ENCODE results near the gene MAJIN. TPM values are rescaled to one million over a fixed set of nuclear protein-coding genes. Genes with fewer than 3 reads are reported as not detected.

MAJIN gene
- polyA plus RNA-seq, 3 donors: 0.57 to 1.2 (median 0.67) TPM

DNA sequence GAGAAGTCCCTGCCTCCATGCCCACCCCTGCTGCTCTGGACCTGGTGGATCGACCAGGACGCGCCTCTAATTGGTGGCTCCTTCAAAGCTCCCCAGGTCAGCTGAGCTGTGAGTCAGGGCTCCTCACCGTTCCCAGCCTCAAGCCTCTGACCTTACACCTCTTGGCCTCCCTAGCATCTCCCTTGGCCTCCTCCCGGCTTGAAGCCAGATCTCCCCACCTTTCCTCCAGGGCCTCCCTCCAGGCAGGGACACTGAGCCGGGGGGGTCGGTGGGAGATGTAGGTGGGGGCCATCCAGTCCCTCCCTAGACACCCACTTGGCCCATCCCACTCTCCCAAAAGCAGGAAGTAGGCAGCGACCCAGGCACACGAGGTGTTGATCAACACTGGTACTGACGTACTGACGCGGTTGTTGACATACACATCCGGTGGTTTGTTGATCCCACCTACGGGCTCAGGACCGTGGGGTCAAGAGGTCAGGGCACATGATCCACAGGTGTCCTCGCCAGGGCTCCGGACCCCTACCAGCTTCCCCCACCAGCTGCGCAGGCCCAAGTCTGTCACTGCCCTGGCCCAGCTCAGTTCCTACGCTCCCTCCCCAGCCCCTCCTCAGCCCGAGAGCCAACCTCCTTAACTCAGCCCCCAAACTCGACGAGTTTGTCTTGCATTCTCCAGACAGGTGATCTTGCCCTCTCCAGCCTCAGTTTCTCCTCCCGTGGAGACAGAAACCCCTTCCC lies 55.7 kb downstream of the MAJIN start:
- DNase-seq (ENCODE audit: low read depth in 3 of 3, low spot score in 2 of 3): no peak

DNA sequence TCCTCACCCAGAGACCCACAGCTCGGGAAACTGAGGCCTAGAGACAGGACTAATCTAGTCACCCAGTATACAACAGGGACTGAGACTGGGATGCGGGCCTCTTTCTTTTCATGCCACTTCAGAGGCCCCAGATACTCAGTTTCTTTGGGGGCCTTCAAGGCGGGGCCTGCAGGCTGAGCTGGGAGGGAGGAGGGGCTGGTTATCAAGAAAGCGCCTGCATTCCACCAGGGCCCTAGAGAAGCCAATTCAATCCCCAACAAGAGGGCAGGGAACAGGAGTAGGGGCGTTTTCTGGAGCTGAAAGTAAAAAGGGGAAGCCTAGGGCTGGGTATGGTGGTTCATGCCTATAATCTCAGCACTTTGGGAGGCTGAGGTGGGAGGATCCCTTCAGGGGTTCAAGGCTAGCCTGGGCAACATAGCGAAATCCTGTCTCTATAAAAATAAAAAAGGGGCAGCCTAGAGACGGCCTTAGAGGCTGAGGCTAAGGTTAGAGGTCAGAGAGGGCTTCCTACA lies 56.5 kb downstream of the MAJIN start:
- DNase-seq (ENCODE audit: low read depth in 3 of 3, low spot score in 2 of 3): no peak

DNA sequence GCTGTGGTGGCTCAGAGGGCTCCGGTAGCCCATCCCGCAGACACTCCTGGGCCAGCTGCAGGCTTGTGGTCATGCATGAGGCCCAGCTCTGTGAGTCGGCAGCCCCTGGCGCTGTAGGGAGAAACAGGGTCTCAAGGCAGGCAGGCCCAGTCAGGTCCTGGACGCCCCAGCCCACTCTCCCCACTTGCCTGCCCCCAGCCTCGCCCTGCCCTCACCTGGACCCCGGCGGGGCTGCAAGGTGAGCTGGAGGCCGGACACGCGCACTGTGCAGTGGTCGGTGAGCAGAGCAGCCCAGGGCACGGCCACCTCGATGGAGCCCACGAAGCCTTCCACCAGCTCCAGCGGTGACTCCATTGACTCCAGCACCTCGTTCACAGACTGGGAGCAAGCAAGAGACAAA lies 57.8 kb downstream of the MAJIN start:
- no peak for DNase-seq (ENCODE audit: low read depth in 3 of 3, low spot score in 2 of 3)

DNA sequence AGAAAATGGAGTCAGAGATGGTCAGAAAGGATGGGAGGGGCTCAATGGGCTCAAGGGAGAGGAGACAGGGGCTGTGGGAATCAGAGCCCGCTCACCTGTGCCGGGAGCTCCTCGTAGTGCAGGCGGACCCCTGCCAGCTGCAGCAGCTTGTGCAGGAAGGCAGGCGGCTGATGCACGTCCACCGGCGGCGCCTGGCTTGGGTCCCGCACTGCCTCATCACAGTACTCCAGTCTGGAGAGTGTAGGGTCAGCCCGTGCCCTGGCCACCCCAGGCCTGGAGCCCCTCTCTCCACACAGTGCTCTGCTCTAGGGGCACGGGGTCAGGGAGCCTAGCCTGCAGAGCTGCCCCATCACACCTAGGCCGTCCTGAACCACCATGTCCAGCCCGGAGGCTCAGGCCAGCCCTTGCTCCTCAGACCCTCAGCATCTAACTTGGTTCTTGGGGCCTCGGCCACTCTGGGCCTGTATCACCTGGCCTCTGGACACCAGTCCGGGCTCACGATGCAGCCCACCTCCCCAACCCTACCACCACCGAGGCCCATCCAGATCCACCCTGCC lies 58.7 kb downstream of the MAJIN start:
- DNase-seq (ENCODE audit: low read depth in 3 of 3, low spot score in 2 of 3): no peak

DNA sequence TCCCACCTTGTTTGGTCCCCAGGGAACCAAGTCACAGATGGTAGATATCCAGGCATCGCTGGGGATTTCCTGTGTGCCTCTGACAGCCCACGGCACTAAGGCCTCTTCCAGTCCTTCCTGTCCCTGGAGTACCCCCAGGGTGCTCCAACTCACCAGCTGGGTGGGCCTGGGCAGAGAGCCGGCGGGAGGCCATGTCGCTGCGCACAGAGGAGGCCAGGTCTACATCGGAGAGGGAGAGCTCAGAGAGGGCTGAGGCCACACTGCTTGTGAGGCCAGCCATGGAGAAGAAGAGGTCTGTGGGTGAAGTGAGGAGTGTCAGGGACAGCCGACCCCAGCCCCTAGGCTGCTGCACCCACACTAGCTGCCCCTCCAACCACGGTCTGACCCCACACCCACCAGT lies 60.2 kb downstream of the MAJIN start:
- no peak for DNase-seq (ENCODE audit: low read depth in 3 of 3, low spot score in 2 of 3)

DNA sequence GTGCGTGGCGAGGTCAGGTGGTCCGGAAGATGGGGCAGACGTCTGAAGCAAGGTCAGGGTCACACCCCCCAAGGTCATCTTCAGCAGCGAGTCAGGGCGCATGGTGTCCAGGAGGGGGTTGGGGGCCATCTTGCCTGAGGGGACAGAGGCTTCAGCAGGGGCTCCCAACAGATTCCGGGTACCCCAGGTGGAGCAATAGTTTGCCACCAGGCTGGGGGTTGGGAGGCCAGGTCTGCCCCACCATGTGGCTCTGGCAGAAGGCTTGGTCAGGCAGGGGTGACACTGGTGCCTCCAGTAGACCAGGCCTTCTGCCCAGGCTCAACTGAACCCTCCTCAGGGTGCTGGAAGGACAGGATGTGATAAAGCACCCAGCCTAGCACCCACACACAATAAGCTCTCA lies 60.8 kb downstream of the MAJIN start:
- no peak for DNase-seq (ENCODE audit: low read depth in 3 of 3, low spot score in 2 of 3)

DNA sequence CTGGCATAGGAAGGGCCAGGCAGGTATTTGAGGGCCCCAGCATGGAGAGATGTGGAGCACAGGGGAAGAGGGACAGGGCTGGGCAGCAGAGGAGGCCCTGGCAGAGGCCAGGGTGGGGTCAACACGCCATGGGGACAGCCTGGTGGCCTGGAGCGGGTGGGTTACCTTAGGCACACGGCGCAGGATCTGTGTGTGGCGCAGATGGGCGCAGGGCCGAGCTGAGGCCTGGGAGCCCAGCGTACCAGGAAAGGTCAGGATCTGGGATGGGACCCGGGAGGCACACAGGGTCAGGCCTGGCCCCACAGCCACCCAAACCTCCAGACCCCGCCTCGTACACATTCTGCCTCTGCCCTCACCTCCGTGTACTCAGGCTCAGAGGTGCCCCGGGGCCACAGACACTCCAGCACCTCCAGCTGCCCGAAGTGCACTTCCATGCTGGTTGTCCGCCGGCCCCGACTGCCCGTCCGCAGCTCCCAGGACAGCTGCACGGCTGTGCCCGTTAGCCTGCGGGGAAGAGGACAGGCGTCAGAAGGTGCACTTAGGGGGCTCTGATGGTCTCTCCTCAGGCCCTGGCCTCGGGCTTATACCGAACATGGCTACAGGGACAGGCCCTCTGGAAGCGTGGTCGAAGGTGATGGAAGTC lies 61.3 kb downstream of the MAJIN start:
- no peak for DNase-seq (ENCODE audit: low read depth in 3 of 3, low spot score in 2 of 3)

DNA sequence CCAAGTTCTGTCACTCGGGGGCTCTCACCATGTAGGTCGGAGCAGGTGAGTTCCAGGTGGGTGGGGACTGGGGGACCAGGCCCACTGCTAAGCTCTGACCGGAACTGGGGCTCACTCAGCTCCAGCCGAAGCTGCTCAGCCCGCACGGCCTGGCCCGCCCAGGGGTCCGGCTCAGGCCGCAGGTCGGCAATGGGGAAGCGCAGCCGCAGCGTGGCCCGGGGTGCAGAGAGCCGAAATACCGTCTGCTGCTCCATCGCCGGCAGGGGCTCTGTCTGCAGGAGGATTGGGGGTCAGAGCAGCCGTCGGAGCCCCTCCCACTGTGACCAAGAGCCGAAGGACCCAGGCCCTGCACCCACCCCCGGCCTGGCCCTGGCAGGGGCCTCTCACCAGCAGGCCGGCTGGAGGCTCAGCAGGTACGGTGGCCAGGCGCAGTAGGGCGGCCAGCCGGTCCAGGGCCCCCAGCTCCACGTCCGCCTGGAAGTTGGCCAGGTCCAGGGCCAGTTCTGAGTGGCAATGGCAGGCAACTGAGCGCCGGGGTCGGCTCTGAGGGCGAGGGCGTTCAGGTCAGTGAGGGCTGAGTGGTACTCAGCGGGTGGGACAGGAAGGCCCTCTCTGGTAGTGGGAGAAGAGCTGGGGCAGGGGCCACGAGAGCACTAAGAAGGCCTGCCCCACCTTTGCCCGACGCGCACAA lies 62.1 kb downstream of the MAJIN start:
- DNase-seq (ENCODE audit: low read depth in 3 of 3, low spot score in 2 of 3): no peak

DNA sequence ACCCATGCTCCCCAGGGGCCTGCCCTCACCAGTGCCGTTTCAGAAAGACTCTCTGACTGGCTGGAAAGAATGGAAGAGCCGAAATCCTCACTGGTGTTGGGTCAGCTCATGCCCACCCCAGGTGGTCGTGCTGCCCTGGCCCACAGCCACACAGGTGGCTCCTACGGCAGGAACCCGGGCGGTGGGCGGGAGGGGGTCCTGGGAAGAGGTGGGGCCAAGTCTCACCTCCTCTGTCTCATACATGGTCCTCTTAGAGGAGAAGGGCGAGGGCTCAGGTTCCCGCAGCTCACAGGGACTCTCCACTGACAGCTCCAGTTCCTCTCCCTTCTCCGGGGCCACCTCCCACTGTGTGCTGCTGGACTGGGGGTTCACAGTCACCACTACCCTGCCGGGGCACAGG lies 63.1 kb downstream of the MAJIN start:
- DNase-seq (ENCODE audit: low read depth in 3 of 3, low spot score in 2 of 3): no peak

DNA sequence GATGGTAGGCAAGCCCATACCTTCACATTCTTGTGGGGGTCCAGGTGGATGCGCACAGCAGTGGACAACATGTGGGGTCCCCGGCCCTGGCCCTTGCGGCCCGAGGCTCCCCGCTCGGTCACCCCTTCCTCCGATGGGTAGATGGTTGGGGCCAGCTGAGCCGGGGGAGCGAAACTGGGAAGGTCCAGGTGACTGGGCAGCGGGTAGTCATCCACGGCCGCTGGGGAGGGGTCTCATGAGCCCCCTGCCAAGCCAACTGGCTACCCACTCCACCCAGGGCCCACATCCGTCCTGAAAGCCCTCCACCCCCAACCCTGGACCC lies 65.6 kb downstream of the MAJIN start:
- no peak for DNase-seq (ENCODE audit: low read depth in 3 of 3, low spot score in 2 of 3)

DNA sequence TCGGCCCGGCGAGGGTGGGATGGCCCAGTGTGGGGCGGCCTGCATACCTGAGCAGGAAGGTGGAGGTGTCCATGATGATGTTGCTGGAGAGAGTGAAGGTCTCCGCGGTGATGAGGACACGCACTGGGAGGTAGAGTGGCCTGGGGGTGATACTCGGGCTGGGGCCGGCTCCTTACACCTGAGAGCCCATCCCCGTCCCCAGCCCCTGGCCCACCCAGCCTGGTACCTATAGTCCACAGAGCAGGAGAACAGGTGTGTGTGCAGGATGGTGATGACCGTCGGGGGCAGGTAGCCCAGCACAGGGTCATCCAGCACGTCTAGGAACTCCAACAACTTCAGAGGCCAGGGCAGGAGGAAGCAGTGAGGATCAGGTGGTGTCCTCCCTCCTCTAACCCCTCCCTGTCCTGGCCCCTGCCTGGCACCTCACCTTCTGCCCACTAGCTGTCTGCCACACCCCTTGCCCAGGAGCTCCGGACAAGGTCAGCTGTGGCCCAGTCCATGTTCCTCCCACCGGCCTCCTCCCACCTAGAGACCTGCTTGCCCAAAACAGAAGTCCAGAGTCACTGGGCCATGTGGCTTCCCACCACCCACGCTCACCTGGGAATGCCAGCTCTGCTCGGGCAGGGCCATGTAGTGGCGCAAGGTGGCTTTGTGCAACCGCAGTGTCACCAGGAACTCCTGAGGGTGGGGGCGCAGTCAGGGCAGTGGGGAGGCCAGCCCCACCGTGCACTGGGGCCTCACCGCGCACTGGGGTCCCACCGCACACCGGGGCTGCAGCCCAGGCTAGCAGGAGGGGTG lies 66.2 kb downstream of the MAJIN start:
- DNase-seq (ENCODE audit: low read depth in 3 of 3, low spot score in 2 of 3): no peak

DNA sequence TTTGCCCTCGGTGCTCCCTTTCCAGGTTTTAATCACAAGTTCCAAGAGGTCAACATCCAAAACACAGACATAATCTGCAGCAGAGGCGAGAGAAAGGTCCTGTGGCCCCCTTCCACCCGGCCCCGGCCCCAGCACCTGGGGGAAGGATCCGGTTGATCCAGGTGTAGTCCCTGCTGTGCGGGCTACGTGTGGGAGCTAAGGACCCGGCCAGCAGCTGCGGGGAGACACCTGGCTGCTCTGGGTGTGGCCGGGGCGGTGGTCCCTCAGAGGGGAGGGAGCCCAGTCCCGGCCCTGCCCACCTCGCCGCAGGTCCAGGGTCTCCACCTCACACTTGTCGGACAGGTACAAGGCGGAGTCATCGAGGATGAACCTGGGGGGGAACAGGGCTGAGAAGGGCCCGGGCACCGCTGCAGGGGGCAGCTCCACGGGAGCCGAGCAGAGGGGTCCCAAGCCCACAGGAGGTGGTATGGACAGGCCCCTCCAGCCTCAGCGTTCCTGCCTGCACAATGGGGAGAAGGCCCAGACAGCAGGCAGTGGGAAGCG lies 68.5 kb downstream of the MAJIN start:
- no peak for DNase-seq (ENCODE audit: low read depth in 3 of 3, low spot score in 2 of 3)

DNA sequence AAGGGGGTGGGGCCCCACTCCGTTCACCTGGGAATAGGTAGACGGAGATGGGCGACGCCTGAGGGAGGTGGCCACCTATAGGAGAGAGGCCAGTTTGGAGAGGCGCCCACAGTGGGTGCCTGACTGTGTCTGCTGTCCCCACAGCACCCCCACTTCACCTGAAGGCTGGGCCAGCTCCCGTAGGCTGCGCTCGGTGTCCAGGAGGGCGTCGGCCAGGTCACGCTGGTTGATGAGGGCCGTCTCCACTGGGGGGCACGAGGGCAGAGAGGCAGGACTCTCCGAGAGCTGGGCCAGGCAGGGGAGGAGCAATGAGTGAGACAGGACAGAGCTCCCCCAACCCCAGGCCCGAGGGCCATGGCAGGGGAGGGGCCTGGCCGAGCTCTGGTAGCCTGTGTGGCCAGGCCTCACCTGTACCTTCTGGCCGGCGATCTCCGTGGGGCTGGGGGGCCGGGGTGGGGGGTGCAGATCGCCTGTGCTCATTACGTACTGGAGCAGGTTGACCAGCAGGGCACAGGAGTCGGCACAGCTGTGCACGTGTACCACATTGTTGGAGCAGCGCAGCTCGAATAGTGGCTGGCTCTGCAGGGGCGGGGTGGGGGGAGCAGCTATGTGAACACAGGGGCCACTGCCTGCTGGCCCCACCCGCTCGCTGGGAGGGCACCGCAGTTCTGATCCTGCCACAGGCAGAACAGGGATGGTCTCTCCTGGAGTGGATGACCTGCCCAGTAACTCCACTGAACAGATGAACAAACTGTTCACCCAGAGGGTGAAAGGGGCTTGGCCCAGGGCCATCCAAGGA lies 69.6 kb downstream of the MAJIN start:
- DNase-seq (ENCODE audit: low read depth in 3 of 3, low spot score in 2 of 3): no peak

DNA sequence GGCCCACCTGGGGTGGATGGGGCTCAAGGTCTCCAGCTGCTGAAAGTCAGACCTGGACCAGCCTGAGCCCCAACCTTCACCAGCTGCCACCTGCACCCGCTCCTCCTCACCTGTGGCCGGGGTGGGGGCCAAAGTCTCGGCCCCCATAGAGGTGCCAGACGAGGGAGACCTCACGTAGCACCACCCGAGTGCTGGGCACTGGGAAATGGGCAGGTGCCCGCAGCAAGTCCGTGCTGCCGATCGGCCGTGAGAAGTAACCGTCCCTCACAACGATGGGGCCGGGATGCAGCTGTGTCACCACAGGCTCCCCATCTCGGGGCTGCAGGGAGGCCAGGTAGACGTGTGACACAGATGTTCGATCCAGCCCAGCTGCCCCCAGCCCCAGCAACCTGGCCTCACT lies 71.1 kb downstream of the MAJIN start:
- no peak for DNase-seq (ENCODE audit: low read depth in 3 of 3, low spot score in 2 of 3)

DNA sequence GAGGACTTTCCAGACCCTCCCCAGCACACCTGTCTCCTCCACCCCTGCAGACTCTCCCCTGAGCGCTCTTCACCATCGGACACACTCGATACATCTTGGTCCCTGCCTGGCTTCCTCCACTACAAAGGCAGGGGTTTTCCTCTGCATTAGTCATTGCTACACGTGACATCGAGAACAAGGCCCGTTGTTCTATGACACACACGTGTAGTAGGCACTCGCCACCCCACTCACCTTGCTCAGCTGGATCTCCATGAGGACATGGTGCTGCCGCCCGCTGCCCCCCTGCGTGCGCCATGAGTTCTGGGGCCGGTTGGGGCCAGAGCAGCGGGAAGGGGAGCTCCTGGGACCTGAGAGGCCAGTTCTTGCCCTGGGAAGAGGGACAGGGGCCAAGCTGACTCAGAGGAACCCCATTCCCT lies 71.6 kb downstream of the MAJIN start:
- DNase-seq (ENCODE audit: low read depth in 3 of 3, low spot score in 2 of 3): no peak

DNA sequence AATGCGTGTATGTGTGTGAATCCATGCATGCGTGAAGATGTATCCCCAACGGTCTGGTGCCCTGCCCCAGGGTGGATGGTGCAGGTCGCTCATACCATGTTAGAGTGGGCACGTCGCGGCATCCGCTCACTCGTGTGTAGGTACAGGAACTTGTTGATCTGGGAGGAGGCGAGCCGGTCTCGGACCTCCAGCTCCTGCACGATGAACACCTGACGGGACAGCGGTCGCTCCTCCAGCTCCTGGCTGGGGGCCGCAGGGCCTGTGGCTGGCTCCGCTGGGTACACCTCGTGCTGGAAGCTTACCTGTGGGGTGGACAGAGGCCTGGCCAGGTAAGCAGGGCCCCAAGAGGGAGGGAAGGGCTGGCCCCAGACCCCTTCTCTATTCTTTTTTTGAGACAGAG lies 73.4 kb downstream of the MAJIN start:
- no peak for DNase-seq (ENCODE audit: low read depth in 3 of 3, low spot score in 2 of 3)

DNA sequence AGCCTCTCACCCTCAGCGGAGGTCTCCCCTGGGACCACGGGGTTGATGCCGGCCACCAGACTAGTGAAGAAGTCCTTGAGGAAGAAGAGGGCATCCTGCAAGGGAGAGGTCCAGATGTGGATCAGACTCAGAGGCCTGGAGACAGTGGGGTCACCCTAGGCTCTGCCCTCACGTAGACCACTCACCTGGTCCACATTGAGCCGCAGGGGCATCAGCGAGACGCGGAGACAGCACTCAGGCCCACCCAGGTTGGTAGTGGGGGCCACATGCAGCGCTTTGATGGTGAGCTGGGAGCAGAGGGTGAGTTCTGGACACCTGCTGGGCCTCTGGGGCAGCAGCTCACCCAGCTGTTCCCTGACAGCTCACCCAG lies 73.8 kb downstream of the MAJIN start:
- no peak for DNase-seq (ENCODE audit: low read depth in 3 of 3, low spot score in 2 of 3)

DNA sequence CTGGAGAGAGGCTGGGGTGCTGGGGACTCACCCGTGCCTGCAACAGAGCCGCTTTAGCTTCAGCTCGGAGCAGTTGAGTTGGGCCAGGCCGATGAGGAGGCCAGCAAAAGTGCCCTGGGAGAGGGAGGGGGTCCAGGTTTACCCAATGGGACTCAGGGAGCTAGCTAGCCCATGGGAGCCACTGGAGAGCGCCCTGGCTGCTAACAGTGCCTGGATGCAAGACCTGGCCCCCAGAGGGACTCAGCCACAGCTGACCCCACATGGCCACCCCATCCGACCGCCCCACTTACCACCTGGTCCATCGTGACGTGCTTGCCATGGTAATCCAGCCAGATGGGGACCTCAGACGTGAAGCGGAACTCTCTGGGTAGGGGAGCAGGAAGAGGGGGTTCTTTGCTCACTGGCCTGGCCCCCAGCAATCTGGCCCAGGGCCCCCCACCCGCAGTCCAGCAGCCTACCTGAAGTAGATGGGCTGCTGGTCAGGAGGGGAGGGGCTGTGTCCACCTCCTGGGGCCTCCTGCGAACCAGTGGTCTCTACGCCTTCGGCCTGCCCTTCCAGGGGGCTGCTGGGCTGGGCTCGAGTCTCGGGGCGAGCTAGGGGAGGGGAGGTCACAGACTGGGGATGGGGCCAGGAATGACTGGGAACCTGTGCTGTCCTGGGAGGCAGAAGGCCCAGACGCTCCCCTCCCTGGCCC lies 74.4 kb downstream of the MAJIN start:
- DNase-seq (ENCODE audit: low read depth in 3 of 3, low spot score in 2 of 3): no peak

DNA sequence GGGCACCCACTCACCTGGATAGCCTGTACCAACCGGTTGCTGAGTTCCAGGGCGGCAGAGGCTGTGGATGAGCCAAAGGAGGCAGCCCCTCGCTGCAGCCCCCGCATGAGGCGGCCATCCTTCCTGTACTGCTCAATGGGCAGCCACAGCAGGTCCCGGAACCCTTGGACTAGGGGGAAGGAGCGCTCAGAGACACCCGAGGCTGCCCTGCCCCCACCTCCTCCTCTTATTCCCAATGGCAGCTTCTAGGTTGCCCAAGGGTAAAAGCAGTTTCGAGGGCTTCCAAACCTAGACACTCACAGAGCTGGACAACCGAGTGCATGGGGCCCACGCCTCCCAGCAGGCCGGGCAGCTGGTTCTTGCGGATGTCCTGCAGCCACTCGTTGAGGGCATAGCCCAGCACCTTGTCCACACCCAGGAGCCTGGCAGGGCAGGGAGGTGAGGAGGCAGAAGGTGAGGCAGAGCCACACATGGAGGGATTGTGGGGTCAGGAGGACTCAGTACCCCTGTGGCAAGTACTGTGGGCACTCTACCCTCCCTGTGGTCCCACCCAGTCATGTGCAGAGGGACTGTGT lies 75.4 kb downstream of the MAJIN start:
- no peak for DNase-seq (ENCODE audit: low read depth in 3 of 3, low spot score in 2 of 3)

Data from right renal cortex interstitium (tissue), 3 donors.